HPDE6-E6E7 (cell line): Measurements from ENCODE around the gene SRRM5.
"Not testable (repeated sequence)": the region's sequence is repeated elsewhere in the genome, so short reads cannot be mapped to it uniquely, and the experiment has no call there.

Experiments
- DNase-seq: peaks from one replicate; pipeline ENCODE4 v3.0.0; 2011; ENCODE audit warnings: missing footprints; ENCODE audit errors: extremely low spot score

Gene SRRM5

GRCh38 chr19:43591904-43592772, 19.8 kb upstream of the SRRM5 start:
- no peak for DNase-seq

GRCh38 chr19:43592800-43593350, 19.0 kb upstream of the SRRM5 start:
- no peak for DNase-seq

GRCh38 chr19:43594081-43594697, 17.7 kb upstream of the SRRM5 start:
- DNase-seq: no peak

- peak; percentile 54 for DNase-seq
Observed at GRCh38 chr19:43594710-43595604, 16.9 kb upstream of the SRRM5 start.

- no peak for DNase-seq
Observed at GRCh38 chr19:43595605-43595998, 16.3 kb upstream of the SRRM5 start.

- DNase-seq: peak; percentile 98
Observed at GRCh38 chr19:43595999-43596841, 15.7 kb upstream of the SRRM5 start, which contains the start of the genes IRGQ and ZNF576. Gene IRGQ (minus strand): TSS chr19:43596134. CDS start chr19:43595338, 796 bp downstream. Gene ZNF576 (plus strand): TSS chr19:43596595. CDS start chr19:43597109, 514 bp downstream.

GRCh38 chr19:43596842-43597461, 14.9 kb upstream of the SRRM5 start:
- no peak for DNase-seq

GRCh38 chr19:43597876-43598275, 14.0 kb upstream of the SRRM5 start:
- DNase-seq: no peak

- no peak for DNase-seq
Observed at GRCh38 chr19:43598445-43599240, 13.2 kb upstream of the SRRM5 start.

GRCh38 chr19:43599635-43600295, 12.1 kb upstream of the SRRM5 start:
- DNase-seq: no peak

- DNase-seq: not testable (repeated sequence)
Observed at GRCh38 chr19:43600326-43600725, 11.6 kb upstream of the SRRM5 start.

GRCh38 chr19:43605875-43606568, 5.9 kb upstream of the SRRM5 start:
- DNase-seq: no peak

- DNase-seq: no peak
Observed at GRCh38 chr19:43606569-43607229, 5.2 kb upstream of the SRRM5 start.

- DNase-seq: no peak
Observed at GRCh38 chr19:43607238-43608205, 4.4 kb upstream of the SRRM5 start.

- no peak for DNase-seq
Observed at GRCh38 chr19:43609872-43610271, 2.0 kb upstream of the SRRM5 start.

- DNase-seq: no peak
Observed at GRCh38 chr19:43610493-43610892, 1.4 kb upstream of the SRRM5 start.

GRCh38 chr19:43612374-43612773, 486 bp downstream of the SRRM5 start:
- no peak for DNase-seq
